ENCODE measurements around the gene SMIM43. TPM values are rescaled to one million over a fixed set of nuclear protein-coding genes. Genes with fewer than 3 reads are reported as not detected.

SMIM43 gene
- total and polyA plus RNA-seq, 9 of the 15 experiments (the other 6 are each of a cell fraction or from before 2014, with no cell fraction given), result not detected

- no peak for TF ChIP-seq ZBTB40 (IDR thresholded peaks at IDR 0.05)
- TF ChIP-seq ZBTB40 (CRISPR knock-in tag; IDR thresholded peaks at IDR 0.05), result no peak
- TF ChIP-seq BACH1 (tag; IDR thresholded peaks at IDR 0.05), result 0 out of 2 replicates have a peak, but pooled peaks have one; percentile 21
- peak; percentile 81 for TF ChIP-seq HMBOX1 (IDR thresholded peaks at IDR 0.05)
- 0 out of 2 replicates have a peak, but pooled peaks have one; percentile 46 for TF ChIP-seq KAT7 (CRISPR knock-in tag; IDR thresholded peaks at IDR 0.05; ENCODE audit: borderline replicate concordance)
- no peak for TF ChIP-seq ZNF143 (CRISPR knock-in tag; IDR thresholded peaks at IDR 0.05)
- peak; percentile 86 for TF ChIP-seq HDAC3 (IDR thresholded peaks at IDR 0.05; ENCODE audit: borderline replicate concordance, partially characterized antibody)
- no peak for TF ChIP-seq NR2C2 (CRISPR knock-in tag; IDR thresholded peaks at IDR 0.05)
- peak; percentile 44; the same call in 1 of the 2 replicates for TF ChIP-seq NR2C2 (tag; IDR thresholded peaks at IDR 0.05)
- TF ChIP-seq GATA2 (CRISPR knock-in tag; IDR thresholded peaks at IDR 0.05), result peak; percentile 85
- TF ChIP-seq MTA3 (IDR thresholded peaks at IDR 0.05; ENCODE audit: borderline replicate concordance), result peak; percentile 48; the same call in 1 of the 2 replicates
- peak; percentile 94 for TF ChIP-seq CCNT2 (IDR thresholded peaks at IDR 0.05; ENCODE audit: borderline replicate concordance, extremely low read depth, insufficient read length, low read depth, low read length)
- TF ChIP-seq MAFF (IDR thresholded peaks at IDR 0.05; ENCODE audit: low read length), result peak; percentile 58; the same call in 1 of the 2 replicates
- TF ChIP-seq ZFP36 (IDR thresholded peaks at IDR 0.05; ENCODE audit: low read depth, low read length, partially characterized antibody), result peak; percentile 8
- no peak for TF ChIP-seq HOMEZ (CRISPR knock-in tag; IDR thresholded peaks at IDR 0.05)
- peak; percentile 78; the same call in 1 of the 2 replicates for TF ChIP-seq SMARCA5 (IDR thresholded peaks at IDR 0.05)
- peak; percentile 80 for TF ChIP-seq ZNF766 (CRISPR knock-in tag; conservative IDR thresholded peaks at IDR 0.05)
- TF ChIP-seq RBM25 (IDR thresholded peaks at IDR 0.05; ENCODE audit: low read depth, low read length, severe bottlenecking), result peak; percentile 90
These were observed 26.0 kb upstream of the SMIM43 start (continued) for GRCh38 chr4:121790976-121791375.
